Measurements from ENCODE around the gene ABCA1. TPM values are rescaled to one million over a fixed set of nuclear protein-coding genes. Genes with fewer than 3 reads are reported as not detected.

The ABCA1 gene
- total RNA-seq, 4 donors from 2014 or later: 101 to 182 (median 151) TPM

DNA sequence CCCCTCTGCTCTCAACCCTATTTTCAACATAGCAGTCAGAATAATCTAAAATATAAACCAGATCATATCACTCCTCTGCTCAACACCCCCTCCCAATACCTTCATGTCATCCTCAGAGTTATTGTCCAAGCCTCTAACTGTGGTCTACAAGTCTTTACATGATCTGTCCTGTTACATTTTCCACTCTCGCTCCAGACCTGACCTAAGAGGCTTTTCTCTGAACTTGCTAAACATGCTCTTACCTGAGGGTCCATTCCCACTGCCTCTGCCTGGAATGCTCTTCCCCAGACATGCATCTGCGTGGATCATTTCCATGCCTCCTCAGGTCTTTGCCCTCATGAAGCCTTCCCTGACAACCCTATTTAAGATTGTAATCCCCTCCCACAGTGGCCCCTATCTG, 152.0 kb downstream of the ABCA1 start:
- TF ChIP-seq, protein P1, sequence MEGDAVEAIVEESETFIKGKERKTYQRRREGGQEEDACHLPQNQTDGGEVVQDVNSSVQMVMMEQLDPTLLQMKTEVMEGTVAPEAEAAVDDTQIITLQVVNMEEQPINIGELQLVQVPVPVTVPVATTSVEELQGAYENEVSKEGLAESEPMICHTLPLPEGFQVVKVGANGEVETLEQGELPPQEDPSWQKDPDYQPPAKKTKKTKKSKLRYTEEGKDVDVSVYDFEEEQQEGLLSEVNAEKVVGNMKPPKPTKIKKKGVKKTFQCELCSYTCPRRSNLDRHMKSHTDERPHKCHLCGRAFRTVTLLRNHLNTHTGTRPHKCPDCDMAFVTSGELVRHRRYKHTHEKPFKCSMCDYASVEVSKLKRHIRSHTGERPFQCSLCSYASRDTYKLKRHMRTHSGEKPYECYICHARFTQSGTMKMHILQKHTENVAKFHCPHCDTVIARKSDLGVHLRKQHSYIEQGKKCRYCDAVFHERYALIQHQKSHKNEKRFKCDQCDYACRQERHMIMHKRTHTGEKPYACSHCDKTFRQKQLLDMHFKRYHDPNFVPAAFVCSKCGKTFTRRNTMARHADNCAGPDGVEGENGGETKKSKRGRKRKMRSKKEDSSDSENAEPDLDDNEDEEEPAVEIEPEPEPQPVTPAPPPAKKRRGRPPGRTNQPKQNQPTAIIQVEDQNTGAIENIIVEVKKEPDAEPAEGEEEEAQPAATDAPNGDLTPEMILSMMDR (IDR thresholded peaks at IDR 0.05; ENCODE audit: low read depth): no peak

DNA sequence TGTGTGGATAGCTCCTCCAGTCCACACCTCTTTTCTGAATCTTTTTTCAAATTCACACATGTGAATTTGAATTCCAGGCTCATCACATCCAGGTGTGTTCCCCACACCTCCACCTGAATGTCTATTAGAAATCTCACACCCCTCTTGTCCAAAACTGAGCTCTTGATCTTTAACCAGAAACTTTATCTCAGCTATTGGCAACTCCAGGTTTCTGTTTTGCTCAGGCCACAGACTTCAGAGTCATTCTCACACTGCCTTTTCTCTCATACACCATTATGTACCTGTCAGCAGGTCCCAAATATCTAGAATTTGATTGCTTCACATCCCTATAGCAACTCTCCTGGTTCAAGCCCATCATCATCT, 152.4 kb downstream of the ABCA1 start:
- TF ChIP-seq, protein P1 (IDR thresholded peaks at IDR 0.05; ENCODE audit: low read depth): no peak

DNA sequence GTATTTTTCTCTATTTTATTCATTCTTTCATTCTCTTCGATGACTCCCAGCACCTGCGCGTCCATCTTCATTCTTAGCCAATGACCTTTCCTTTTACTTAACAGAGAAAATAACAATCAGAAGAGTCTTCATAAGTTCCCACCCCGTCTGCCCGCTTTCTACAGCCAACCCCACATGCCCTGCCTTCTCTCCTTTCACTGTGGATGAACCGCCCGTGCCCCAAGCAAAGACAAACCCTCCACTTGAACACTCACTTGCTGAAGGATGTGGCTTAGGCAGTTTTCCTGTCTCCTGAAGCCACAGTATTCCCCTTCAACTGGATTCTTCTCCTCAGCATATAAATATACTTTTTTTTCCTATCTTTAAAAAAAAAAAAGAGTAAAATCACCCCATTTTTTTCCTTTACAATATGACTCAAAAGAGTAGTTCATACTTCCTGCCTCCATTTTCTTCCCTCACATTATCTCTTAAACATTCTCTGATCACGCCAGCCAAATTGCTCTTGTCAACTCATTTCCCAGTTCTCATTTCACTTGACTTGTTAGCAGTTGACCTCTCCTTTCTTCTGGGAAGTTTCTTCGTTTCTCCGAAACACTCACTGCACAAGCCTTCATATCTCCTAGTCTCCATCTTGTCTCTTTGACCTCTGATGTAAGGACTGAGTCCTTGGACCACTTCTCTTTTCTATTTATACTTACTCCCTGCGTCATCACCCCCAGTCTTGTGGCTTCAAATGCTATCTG, 153.0 kb downstream of the ABCA1 start:
- TF ChIP-seq, protein P1 (IDR thresholded peaks at IDR 0.05; ENCODE audit: low read depth): no peak

DNA sequence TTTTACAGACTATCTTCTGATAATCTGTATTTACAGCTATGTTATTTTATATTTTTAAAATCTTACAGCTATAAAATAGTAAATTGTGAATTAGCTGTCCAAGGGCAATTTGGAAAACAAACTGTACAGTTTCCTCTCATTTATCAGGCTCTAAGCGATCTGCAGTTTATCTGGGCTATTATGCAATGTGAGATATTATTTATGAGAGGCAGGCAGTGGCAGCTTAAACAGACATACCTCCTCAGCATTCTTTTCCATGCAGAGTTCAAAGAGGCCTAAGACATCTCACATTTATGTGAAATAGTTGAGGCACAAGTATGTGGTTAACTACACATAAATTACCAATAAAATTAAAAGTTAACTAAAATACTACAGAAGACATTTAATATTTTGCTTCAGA, 153.8 kb downstream of the ABCA1 start:
- TF ChIP-seq, protein P1 (IDR thresholded peaks at IDR 0.05; ENCODE audit: low read depth): no peak

DNA sequence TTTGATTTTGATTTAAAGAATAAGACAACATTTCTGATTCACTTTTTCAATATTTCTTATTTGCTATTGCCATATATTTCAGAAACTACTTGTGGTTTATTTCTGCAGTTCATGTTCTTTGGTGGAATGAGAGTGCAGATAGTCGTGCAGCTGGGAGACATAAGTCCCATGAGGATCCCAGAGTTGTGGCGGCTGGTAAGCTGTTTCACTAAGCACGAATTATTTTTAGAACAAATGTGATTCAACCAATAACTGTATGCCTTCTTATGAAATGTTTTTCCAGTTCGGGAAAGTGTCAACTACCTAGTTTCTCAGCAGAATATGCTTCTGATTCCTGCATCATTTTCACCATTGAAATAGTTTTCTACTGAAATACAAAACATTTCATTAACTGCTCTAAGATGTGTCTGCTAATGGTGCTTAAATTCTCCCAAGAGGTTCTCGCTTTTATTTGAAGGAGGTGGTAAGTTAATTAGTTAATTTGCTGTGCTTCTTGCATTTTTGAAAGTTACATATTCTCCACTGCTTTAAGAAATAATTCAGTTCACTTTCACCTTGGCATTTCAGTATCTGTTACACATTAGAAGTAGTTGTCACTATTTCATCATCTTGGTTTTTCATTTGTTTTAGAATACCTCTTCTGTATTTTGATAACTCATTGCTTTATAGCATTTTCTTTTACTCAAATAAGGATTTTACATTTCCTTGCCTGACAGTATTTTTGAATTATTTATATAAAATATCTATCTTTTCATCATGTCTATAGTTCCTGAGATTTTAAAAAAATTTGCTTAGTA, 155.0 kb downstream of the ABCA1 start:
- TF ChIP-seq, protein P1 (IDR thresholded peaks at IDR 0.05; ENCODE audit: low read depth): no peak

DNA sequence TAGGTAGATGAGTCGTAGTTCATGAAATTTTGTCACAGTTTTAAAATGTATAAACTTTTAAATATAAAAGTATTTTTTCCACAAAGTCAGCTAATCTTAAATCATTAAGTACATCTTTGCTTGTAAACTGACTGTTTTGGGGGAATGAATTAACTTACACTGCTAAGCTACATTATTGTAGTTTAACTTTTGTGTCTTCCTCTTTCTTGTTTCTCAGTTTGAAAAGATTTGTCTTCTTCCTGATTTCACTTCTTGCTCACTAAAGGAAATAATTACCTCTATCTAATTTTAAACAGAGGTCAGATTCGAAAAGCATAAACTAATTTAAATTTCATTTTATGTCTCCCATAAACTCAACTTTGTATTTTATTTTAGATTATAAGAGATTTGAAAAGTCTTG, 158.3 kb downstream of the ABCA1 start:
- TF ChIP-seq, protein P1 (IDR thresholded peaks at IDR 0.05; ENCODE audit: low read depth): no peak

DNA sequence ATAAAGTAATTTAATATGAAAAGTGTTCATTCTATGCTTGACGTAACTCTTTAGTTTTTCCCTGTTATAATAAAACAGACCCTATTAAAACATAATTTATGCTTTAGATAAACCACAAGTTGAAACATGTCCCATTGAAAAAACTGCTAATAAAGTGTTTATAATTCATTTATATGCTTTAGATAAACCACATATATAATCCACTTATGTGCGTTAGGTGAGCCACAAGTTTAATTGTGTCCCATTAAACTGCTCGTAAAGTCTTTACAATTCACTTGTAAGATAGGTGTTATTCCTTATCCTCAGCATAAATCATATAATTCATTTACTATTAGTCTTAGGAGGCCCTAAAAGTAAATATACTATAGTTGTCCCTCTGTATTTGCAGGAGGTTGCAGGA, 160.4 kb downstream of the ABCA1 start:
- TF ChIP-seq, protein P1 (IDR thresholded peaks at IDR 0.05; ENCODE audit: low read depth): no peak
